ENCODE results near the gene IARS2.

DNA sequence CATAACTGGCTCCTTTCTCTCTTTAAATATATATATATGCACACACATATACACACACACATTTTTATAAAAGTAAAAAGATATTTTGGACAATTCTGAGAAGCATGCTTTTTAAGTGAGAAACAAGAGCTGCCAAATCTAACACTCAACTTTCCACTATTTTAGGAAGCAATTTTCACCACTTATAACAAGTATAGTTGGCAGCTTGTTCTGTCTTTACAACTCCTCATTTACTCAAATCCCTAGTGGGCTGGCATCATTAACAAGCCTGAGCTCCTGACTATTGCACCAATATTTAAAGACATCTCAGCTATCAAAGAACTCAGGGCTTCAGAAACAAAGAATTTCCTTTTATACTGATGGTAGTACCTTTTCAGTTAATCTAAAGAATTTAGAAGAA lies 101.8 kb downstream of the IARS2 start:
- TF ChIP-seq, protein P1, sequence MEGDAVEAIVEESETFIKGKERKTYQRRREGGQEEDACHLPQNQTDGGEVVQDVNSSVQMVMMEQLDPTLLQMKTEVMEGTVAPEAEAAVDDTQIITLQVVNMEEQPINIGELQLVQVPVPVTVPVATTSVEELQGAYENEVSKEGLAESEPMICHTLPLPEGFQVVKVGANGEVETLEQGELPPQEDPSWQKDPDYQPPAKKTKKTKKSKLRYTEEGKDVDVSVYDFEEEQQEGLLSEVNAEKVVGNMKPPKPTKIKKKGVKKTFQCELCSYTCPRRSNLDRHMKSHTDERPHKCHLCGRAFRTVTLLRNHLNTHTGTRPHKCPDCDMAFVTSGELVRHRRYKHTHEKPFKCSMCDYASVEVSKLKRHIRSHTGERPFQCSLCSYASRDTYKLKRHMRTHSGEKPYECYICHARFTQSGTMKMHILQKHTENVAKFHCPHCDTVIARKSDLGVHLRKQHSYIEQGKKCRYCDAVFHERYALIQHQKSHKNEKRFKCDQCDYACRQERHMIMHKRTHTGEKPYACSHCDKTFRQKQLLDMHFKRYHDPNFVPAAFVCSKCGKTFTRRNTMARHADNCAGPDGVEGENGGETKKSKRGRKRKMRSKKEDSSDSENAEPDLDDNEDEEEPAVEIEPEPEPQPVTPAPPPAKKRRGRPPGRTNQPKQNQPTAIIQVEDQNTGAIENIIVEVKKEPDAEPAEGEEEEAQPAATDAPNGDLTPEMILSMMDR (IDR thresholded peaks at IDR 0.05): no peak
- TF ChIP-seq POLR2A (IDR thresholded peaks at IDR 0.05): no peak
- no peak for TF ChIP-seq EP300 (IDR thresholded peaks at IDR 0.05)
